Activated CD4-positive, alpha-beta memory T cell treated with anti-CD3 and anti-CD28 coated beads for 36 hours (primary cell): Measurements from ENCODE around the gene HILPDA. TPM values are rescaled to one million over a fixed set of nuclear protein-coding genes. Genes with fewer than 3 reads are reported as not detected.
"Not testable (repeated sequence)": the region's sequence is repeated elsewhere in the genome, so short reads cannot be mapped to it uniquely, and the experiment has no call there.

Source experiments
- CTCF ChIA-PET: fragments of 350-600 bp; sonication (Branson Sonifier 250); formaldehyde crosslinking; loops from one replicate; lab custom pipeline; 2021; ENCODE audit warnings: antibody characterized with exemption, inconsistent platforms; lab: Charles Lee
- POLR2A ChIA-PET: fragments of 350-600 bp; sonication (Branson Sonifier 250); formaldehyde crosslinking; loops from one replicate; lab custom pipeline; 2021; ENCODE audit warnings: antibody characterized with exemption; lab: Charles Lee
- DNase-seq: peaks from one replicate; pipeline ENCODE4 v3.0.0-alpha.2; 2020
- H3K27ac Mint-ChIP-seq: one replicate; pipeline ENCODE4 v1.8.0; 2021; ENCODE audit warnings: mixed read lengths
- H3K27me3 Mint-ChIP-seq: one replicate; pipeline ENCODE4 v1.8.0; 2021; ENCODE audit warnings: mixed read lengths
- H3K36me3 Mint-ChIP-seq: one replicate; pipeline ENCODE4 v1.8.0; 2021; ENCODE audit warnings: mixed read lengths
- H3K4me1 Mint-ChIP-seq: one replicate; pipeline ENCODE4 v1.8.0; 2021; ENCODE audit warnings: low read depth, mixed read lengths
- H3K4me3 Mint-ChIP-seq: one replicate; pipeline ENCODE4 v1.8.0; 2021; ENCODE audit warnings: mild to moderate bottlenecking, mixed read lengths
- H3K9me3 Mint-ChIP-seq: one replicate; pipeline ENCODE4 v1.8.0; 2021; ENCODE audit warnings: mixed read lengths
- intact Hi-C: fragments of 100-400 bp; cut with micrococcal nuclease; formaldehyde crosslinking; loops from one replicate; pipeline ENCODE4 v1.15.1; 2023
- total RNA-seq, 2 experiments: library from RNA; stranded (reverse); gene quantifications; one replicate each; pipeline ENCODE4 v1.2.3, GENCODE V29; 2021

HILPDA gene
- total RNA-seq, 2 experiments from 2014 or later, result 48.6 to 48.8 TPM

GRCh38 chr7:128452552-128452951 lies 3.1 kb upstream of the HILPDA start:
- Mint-ChIP-seq H3K4me3 (no peak overlapping the region), H3K4me1 (peaks cover 53% of the 10 kb centered on the region), H3K27me3 (peaks cover 5% of the 10 kb centered on the region), H3K36me3 (peaks cover 14% of the 10 kb centered on the region), H3K27ac (no peak overlapping the region), H3K9me3 (no peaks in the 10 kb centered on the region)
- POLR2A ChIA-PET, result interaction anchor here (0.8 kb wide), 1 partner anchor 11 kb away, joined by 3 read pairs; no protein-coding TSS in a partner anchor
- CTCF ChIA-PET, result interaction anchor here (1.5 to 3.8 kb wide), 3 partner anchors 9 to 54 kb away, joined by 4 to 56 read pairs (median 7); no protein-coding TSS in a partner anchor
- DNase-seq, result no peak
- intact Hi-C loops, result loop anchor here (10.0 kb wide), 1 partner anchor 412 kb away; the partner anchor contains the start of gene ATP6V1F

DNA sequence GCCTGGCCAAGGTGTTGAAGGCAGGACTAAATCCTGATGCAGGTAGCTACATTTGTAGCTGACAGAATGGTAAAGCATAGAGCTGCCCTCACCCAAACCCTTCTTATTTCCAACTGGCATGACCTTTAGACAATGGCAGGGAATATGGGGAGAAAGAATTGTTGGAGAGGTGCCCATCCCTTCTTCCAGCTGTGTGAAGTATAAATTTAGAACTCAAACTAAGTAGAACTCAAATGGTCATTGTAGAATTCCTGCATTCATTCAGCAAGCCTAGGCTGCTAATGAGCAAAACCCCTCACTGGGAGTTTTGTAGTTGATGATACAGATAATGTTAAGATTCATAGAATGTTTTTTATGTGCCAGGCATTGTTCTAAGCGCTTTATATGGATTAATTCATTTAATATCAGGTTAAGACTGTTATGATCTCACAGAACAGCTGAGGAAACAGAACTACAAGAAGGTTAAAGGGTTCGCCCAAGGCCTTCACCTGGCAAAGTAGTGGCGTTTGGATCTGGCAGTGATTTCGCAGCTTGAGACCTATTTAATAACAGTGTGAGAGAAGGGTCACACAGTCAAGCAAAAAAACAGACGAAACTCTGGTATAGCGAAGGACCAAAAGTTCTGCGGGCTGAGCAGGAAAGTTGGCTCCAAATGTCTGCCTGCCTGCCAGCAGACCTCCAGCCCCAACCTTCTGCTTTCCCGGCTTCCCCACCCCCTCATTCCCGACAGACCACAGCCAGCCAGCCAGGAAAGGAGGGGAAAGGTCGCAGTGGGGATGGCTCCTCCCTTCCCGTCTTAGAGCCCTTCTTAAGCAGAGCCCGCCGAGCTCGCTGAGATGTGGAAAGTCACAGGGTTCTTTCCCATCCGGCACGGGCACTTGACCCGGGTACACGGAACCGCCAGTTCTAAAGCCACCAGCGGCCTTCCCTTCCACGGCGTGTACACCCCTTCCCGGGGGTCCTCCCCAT lies 1.6 kb upstream of the HILPDA start:
- H3K9me3 Mint-ChIP-seq, result no peaks in the 10 kb centered on the region
- peaks cover 5% of the 10 kb centered on the region for H3K27me3 Mint-ChIP-seq
- peaks cover 59% of the 10 kb centered on the region for H3K4me1 Mint-ChIP-seq
- intact Hi-C loops, result loop anchor here (2.0 to 10.0 kb wide), 2 partner anchors 23 to 411 kb away; partner anchors contain the start of genes ATP6V1F and METTL2B
- peak overlapping the region; percentile 18 for H3K27ac Mint-ChIP-seq
- CTCF ChIA-PET, result interaction anchor here (0.6 to 3.8 kb wide), 8 partner anchors 10 to 106 kb away, joined by 3 to 56 read pairs (median 4); no protein-coding TSS in a partner anchor
- H3K4me3 Mint-ChIP-seq, result no peak overlapping the region
- no peak for DNase-seq
- POLR2A ChIA-PET, result interaction anchor here (1.2 kb wide), 1 partner anchor 10 kb away, joined by 3 read pairs; no protein-coding TSS in a partner anchor
- H3K36me3 Mint-ChIP-seq, result peaks cover 24% of the 10 kb centered on the region

DNA sequence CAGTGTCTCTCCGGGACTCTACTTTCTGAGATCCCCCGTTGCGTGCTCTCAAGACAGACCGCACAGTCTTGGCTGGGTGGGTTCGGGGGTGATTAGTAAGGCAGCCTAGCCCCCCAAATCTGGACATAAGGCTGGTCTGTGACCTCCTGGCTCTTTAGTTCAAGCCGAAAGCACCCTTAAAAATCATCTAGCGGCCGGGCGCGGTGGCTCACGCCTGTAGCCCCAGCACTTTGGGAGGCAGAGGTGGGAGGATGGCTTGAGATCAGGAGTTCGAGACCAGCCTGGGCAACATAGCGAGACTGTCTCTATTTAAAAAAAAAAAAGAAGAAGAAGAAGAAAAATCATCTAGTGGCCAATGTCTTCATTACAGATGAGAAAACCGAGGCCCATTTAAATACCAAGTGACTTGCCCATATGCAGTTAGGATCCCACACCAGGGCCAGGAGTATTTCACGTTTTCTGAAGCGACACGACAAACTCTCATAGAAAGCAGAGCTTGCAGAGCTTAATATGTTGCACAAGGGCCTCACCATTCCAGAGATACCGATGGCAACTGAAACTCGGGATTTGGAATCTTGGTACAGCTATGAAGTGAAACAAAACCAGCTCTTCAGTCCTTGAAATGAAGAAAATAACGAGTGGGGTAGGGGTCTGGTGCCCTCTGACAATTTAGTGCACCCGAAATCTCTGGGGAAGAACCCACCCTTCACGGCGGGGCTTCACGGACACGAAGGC lies 703 bp upstream of the HILPDA start:
- intact Hi-C loops, result loop anchor here (1.0 to 10.0 kb wide), 4 partner anchors 22 to 803 kb away; partner anchors contain the start of genes ATP6V1F, IMPDH1, METTL2B and SND1
- CTCF ChIA-PET, result interaction anchor here (0.6 to 1.8 kb wide), 9 partner anchors 10 to 472 kb away, joined by 3 to 26 read pairs (median 3); partner anchors contain the start of gene RBM28
- Mint-ChIP-seq H3K4me1 (peaks cover 68% of the 10 kb centered on the region), H3K27ac (peak overlapping the region; percentile 95), H3K9me3 (no peaks in the 10 kb centered on the region), H3K4me3 (peak overlapping the region; percentile 96), H3K36me3 (peaks cover 30% of the 10 kb centered on the region), H3K27me3 (peaks cover 5% of the 10 kb centered on the region)
- POLR2A ChIA-PET, result interaction anchor here (0.8 to 1.3 kb wide), 4 partner anchors 9 to 45 kb away, joined by 3 to 4 read pairs (median 3); no protein-coding TSS in a partner anchor
- DNase-seq, result no peak

GRCh38 chr7:128456255-128456725 lies 612 bp downstream of the HILPDA start:
- no peaks in the 10 kb centered on the region for H3K9me3 Mint-ChIP-seq
- DNase-seq, result no peak
- peak overlapping the region; percentile 86 for H3K27ac Mint-ChIP-seq
- H3K27me3 Mint-ChIP-seq, result peaks cover 5% of the 10 kb centered on the region
- CTCF ChIA-PET, result interaction anchor here (1.5 to 1.8 kb wide), 3 partner anchors 12 to 30 kb away, joined by 3 to 26 read pairs (median 10); no protein-coding TSS in a partner anchor
- intact Hi-C loops, result loop anchor here (5.0 to 10.0 kb wide), 2 partner anchors 409 to 804 kb away; partner anchors contain the start of genes ATP6V1F and SND1
- H3K4me1 Mint-ChIP-seq, result peaks cover 57% of the 10 kb centered on the region
- POLR2A ChIA-PET, result no interaction called here
- peak overlapping the region; percentile 96 for H3K4me3 Mint-ChIP-seq
- H3K36me3 Mint-ChIP-seq, result peaks cover 33% of the 10 kb centered on the region

- H3K27ac Mint-ChIP-seq, H3K9me3 Mint-ChIP-seq, H3K27me3 Mint-ChIP-seq, DNase-seq, POLR2A ChIA-PET: not testable (repeated sequence)
- intact Hi-C loops, result loop anchor here (5.0 to 10.0 kb wide), 2 partner anchors 407 to 805 kb away; partner anchors contain the start of genes ATP6V1F and SND1
- peak overlapping the region; percentile 96 for H3K4me3 Mint-ChIP-seq
- H3K4me1 Mint-ChIP-seq, result peaks cover 46% of the 10 kb centered on the region
- H3K36me3 Mint-ChIP-seq, result peaks cover 33% of the 10 kb centered on the region
- CTCF ChIA-PET, result interaction anchor here (6.5 kb wide), 1 partner anchor 31 kb away, joined by 381 read pairs; no protein-coding TSS in a partner anchor
Observed at GRCh38 chr7:128457385-128457784, 1.7 kb downstream of the HILPDA start.

DNA sequence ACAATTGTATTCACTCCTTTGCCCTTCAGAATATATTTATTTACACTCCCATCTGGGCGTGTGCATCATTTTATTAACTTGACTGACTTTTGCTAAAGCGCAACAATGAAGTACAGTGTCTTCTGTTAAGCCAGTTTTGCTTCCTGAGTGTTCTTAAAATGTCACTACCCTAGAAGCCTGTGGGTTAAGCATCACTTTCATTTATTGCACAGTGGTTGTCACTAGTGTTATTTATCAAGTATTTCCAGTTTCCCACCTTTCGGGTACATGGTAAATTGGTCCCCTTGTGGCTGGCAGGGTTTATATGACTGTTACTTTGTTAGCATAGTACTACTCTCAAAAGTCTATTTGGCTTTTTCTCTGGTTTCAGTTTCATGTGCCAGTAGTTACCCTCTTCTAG lies 3.3 kb downstream of the HILPDA start:
- peak; percentile 59 for DNase-seq
- intact Hi-C loops, result loop anchor here (1.0 to 10.0 kb wide), 7 partner anchors 8 to 807 kb away; partner anchors contain the start of genes ATP6V1F and SND1
- Mint-ChIP-seq H3K4me3 (peak overlapping the region; percentile 96), H3K9me3 (no peaks in the 10 kb centered on the region), H3K36me3 (peaks cover 38% of the 10 kb centered on the region), H3K4me1 (peaks cover 41% of the 10 kb centered on the region), H3K27ac (peak overlapping the region; percentile 90), H3K27me3 (no peaks in the 10 kb centered on the region)
- CTCF ChIA-PET, result interaction anchor here (0.6 to 6.5 kb wide), 6 partner anchors 10 to 573 kb away, joined by 3 to 381 read pairs (median 28); partner anchors contain the start of gene METTL2B
- POLR2A ChIA-PET, result no interaction called here

GRCh38 chr7:128459394-128459878 lies 3.8 kb downstream of the HILPDA start:
- H3K4me1 Mint-ChIP-seq, result peaks cover 37% of the 10 kb centered on the region
- peak; percentile 75 for DNase-seq
- CTCF ChIA-PET, result interaction anchor here (0.6 to 6.5 kb wide), 11 partner anchors 11 to 573 kb away, joined by 3 to 381 read pairs (median 21); partner anchors contain the start of genes IMPDH1 and METTL2B
- peak overlapping the region; percentile 44 for H3K27ac Mint-ChIP-seq
- POLR2A ChIA-PET, result interaction anchor here (0.8 kb wide), 1 partner anchor 32 kb away, joined by 7 read pairs; no protein-coding TSS in a partner anchor
- peaks cover 39% of the 10 kb centered on the region for H3K36me3 Mint-ChIP-seq
- no peaks in the 10 kb centered on the region for H3K27me3 Mint-ChIP-seq
- intact Hi-C loops, result loop anchor here (1.0 to 10.0 kb wide), 7 partner anchors 8 to 807 kb away; partner anchors contain the start of genes ATP6V1F and SND1
- no peaks in the 10 kb centered on the region for H3K9me3 Mint-ChIP-seq
- H3K4me3 Mint-ChIP-seq, result peak overlapping the region; percentile 49

DNA sequence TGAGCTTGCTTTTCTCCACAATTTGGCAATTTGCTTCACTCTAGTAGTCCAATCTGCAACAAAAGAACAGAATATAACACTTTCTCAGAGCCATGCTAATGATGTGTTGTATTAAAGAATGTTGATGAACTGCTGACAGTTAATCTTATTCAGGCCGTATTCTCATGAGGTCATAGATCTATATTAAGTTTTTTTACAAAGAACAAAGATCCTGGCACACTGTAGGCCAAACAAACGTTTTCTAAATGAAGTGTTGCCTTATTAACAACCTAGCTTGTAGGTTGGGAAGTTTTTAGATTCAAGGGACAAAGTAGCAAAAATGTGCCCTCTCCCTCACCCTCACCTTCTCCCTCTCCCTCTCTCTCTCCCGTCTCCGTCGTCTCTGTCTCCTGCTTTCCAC lies 6.8 kb downstream of the HILPDA start:
- peaks cover 24% of the 10 kb centered on the region for H3K4me1 Mint-ChIP-seq
- POLR2A ChIA-PET, result no interaction called here
- CTCF ChIA-PET, result interaction anchor here (0.6 to 6.5 kb wide), 6 partner anchors 36 to 340 kb away, joined by 3 to 381 read pairs (median 22); no protein-coding TSS in a partner anchor
- H3K27me3 Mint-ChIP-seq, result no peaks in the 10 kb centered on the region
- no peak for DNase-seq
- no peaks in the 10 kb centered on the region for H3K9me3 Mint-ChIP-seq
- intact Hi-C loops, result no loop called here
- no peak overlapping the region for H3K27ac Mint-ChIP-seq
- H3K4me3 Mint-ChIP-seq, result no peak overlapping the region
- H3K36me3 Mint-ChIP-seq, result peaks cover 26% of the 10 kb centered on the region

GRCh38 chr7:128463345-128463744 lies 7.7 kb downstream of the HILPDA start:
- H3K27me3 Mint-ChIP-seq, CTCF ChIA-PET, intact Hi-C loops, H3K27ac Mint-ChIP-seq, POLR2A ChIA-PET, H3K4me3 Mint-ChIP-seq, H3K9me3 Mint-ChIP-seq, DNase-seq: not testable (repeated sequence)
- peaks cover 16% of the 10 kb centered on the region for H3K4me1 Mint-ChIP-seq
- peaks cover 19% of the 10 kb centered on the region for H3K36me3 Mint-ChIP-seq

- Mint-ChIP-seq H3K4me1 (peaks cover 10% of the 10 kb centered on the region), H3K36me3 (peaks cover 14% of the 10 kb centered on the region)
- H3K27ac Mint-ChIP-seq, H3K27me3 Mint-ChIP-seq, H3K4me3 Mint-ChIP-seq, intact Hi-C loops, POLR2A ChIA-PET, DNase-seq, CTCF ChIA-PET, H3K9me3 Mint-ChIP-seq: not testable (repeated sequence)
Observed at GRCh38 chr7:128463933-128464332, 8.3 kb downstream of the HILPDA start.
